ENCODE results near the gene CBX5. TPM values are rescaled to one million over a fixed set of nuclear protein-coding genes. Genes with fewer than 3 reads are reported as not detected.

Gene CBX5
- polyA plus RNA-seq, 1 of the 3 experiments (the other 2 are of a cell fraction) = 11.6 TPM

DNA sequence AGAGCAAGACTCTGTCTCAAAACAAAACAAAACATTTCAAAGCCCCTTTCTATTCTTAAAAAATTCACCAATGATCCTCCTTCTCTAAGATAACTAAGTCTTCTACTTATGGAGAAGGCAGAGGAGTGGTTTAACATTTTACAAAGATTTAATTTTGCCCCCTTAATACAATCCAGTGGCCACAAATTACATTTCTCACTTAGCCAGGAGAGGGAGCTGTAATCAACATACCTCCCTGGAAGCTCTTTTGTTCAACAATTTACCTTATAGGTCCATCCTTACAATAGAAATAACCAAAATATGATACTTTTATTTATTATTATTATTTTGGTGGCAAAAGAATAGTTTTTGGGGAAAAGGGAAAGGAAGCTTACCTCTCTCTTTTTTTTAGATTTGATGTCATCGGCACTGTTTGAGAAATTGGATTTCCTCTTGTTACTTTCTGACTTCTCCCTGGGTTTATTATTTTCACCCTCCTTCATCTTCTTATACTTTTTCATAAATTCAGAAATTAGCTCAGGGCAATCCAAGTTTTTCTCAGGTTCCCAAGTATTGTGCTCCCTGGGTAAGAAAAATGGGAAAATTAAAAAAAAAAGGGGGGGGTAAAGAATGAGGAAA lies 28.1 kb downstream of the CBX5 start:
- peaks cover 94% of the 10 kb centered on the region for H3K79me2 ChIP-seq (ENCODE audit: insufficient read depth)
- ChIA-PET CTCF (interaction anchor here (0.7 to 6.1 kb wide), 45 partner anchors 8 to 128 kb away, joined by 3 to 36 read pairs (median 5); partner anchors contain the start of genes CBX5, COPZ1, HNRNPA1 and NFE2), POLR2A (interaction anchor here (0.6 to 1.3 kb wide), 4 partner anchors 28 to 75 kb away, joined by 3 to 11 read pairs (median 4); partner anchors contain the start of genes CBX5 and HNRNPA1)
- H3F3A ChIP-seq (replicated peaks; ENCODE audit: insufficient read depth) = peaks cover 11% of the 10 kb centered on the region
- H3K27ac ChIP-seq (ENCODE audit: low read depth in 2 of 2, low read length in 1 of 2) = peak overlapping the region in 1 of 2 experiments; percentile 43; a peak in 2 of 4 replicates
- no peaks in the 10 kb centered on the region for H4K20me1 ChIP-seq (ENCODE audit: insufficient read depth)
- 92% methylated on average over 1 of the region's 1 CpG for WGBS (ENCODE audit: low lambda C conversion rate)
- DNase-seq = peak; percentile 73
- no peak overlapping the region for H3K9ac ChIP-seq
- H2AFZ ChIP-seq (ENCODE audit: low read depth) = no peak overlapping the region
- peaks cover 0 to 4% of the 10 kb centered on the region in 2 experiments; a peak in 2 of 4 replicates for H3K4me1 ChIP-seq (ENCODE audit: control insufficient read depth in 1 of 2, insufficient read depth in 2 of 2, low read depth in 1 of 2, low read length in 1 of 2)
- no peak for TF ChIP-seq GATA2 (CRISPR knock-in tag; IDR thresholded peaks at IDR 0.05)
- no peak for TF ChIP-seq FOSL2 (IDR thresholded peaks at IDR 0.05; ENCODE audit: borderline replicate concordance, low read depth)
- no peak for TF ChIP-seq TCF12 (IDR thresholded peaks at IDR 0.05)
- no peak for TF ChIP-seq REST (IDR thresholded peaks at IDR 0.05; ENCODE audit: low read depth, low read length)
- no peak for TF ChIP-seq RXRA (IDR thresholded peaks at IDR 0.05; ENCODE audit: borderline replicate concordance, low read depth)
- no peak for TF ChIP-seq FOXM1 (IDR thresholded peaks at IDR 0.05; ENCODE audit: low read depth)
- no peak for TF ChIP-seq NRF1 (IDR thresholded peaks at IDR 0.05; ENCODE audit: low read depth, low read length)
- TF ChIP-seq MEF2A (IDR thresholded peaks at IDR 0.05; ENCODE audit: borderline replicate concordance, low read depth) = no peak
- TF ChIP-seq USF1 (IDR thresholded peaks at IDR 0.05; ENCODE audit: borderline replicate concordance, low read depth) = no peak
- TF ChIP-seq TEAD4 (IDR thresholded peaks at IDR 0.05; ENCODE audit: borderline replicate concordance, insufficient read depth) = no peak
- TF ChIP-seq EP300 (IDR thresholded peaks at IDR 0.05; ENCODE audit: borderline replicate concordance in 1 of 2, low read depth in 1 of 2, low read length in 1 of 2) = no peak
- no peak for TF ChIP-seq JUND (IDR thresholded peaks at IDR 0.05)
- TF ChIP-seq, protein P1, sequence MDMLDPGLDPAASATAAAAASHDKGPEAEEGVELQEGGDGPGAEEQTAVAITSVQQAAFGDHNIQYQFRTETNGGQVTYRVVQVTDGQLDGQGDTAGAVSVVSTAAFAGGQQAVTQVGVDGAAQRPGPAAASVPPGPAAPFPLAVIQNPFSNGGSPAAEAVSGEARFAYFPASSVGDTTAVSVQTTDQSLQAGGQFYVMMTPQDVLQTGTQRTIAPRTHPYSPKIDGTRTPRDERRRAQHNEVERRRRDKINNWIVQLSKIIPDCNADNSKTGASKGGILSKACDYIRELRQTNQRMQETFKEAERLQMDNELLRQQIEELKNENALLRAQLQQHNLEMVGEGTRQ (IDR thresholded peaks at IDR 0.05; ENCODE audit: borderline replicate concordance, low read depth, low read length) = no peak
- no peak for TF ChIP-seq RCOR1 (IDR thresholded peaks at IDR 0.05; ENCODE audit: low read length)
- TF ChIP-seq SMC3 (IDR thresholded peaks at IDR 0.05; ENCODE audit: low read depth, low read length) = peak; percentile 72
- TF ChIP-seq, protein P2, sequence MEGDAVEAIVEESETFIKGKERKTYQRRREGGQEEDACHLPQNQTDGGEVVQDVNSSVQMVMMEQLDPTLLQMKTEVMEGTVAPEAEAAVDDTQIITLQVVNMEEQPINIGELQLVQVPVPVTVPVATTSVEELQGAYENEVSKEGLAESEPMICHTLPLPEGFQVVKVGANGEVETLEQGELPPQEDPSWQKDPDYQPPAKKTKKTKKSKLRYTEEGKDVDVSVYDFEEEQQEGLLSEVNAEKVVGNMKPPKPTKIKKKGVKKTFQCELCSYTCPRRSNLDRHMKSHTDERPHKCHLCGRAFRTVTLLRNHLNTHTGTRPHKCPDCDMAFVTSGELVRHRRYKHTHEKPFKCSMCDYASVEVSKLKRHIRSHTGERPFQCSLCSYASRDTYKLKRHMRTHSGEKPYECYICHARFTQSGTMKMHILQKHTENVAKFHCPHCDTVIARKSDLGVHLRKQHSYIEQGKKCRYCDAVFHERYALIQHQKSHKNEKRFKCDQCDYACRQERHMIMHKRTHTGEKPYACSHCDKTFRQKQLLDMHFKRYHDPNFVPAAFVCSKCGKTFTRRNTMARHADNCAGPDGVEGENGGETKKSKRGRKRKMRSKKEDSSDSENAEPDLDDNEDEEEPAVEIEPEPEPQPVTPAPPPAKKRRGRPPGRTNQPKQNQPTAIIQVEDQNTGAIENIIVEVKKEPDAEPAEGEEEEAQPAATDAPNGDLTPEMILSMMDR (IDR thresholded peaks at IDR 0.05) = peak; percentile 87
- peak; percentile 78 for TF ChIP-seq RAD21 (IDR thresholded peaks at IDR 0.05; ENCODE audit: low read length)
- TF ChIP-seq CHD2 (IDR thresholded peaks at IDR 0.05; ENCODE audit: low read length, partially characterized antibody) = no peak
- TF ChIP-seq GABPA (IDR thresholded peaks at IDR 0.05; ENCODE audit: low read depth) = no peak
- TF ChIP-seq, protein P3, sequence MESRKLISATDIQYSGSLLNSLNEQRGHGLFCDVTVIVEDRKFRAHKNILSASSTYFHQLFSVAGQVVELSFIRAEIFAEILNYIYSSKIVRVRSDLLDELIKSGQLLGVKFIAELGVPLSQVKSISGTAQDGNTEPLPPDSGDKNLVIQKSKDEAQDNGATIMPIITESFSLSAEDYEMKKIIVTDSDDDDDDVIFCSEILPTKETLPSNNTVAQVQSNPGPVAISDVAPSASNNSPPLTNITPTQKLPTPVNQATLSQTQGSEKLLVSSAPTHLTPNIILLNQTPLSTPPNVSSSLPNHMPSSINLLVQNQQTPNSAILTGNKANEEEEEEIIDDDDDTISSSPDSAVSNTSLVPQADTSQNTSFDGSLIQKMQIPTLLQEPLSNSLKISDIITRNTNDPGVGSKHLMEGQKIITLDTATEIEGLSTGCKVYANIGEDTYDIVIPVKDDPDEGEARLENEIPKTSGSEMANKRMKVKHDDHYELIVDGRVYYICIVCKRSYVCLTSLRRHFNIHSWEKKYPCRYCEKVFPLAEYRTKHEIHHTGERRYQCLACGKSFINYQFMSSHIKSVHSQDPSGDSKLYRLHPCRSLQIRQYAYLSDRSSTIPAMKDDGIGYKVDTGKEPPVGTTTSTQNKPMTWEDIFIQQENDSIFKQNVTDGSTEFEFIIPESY (IDR thresholded peaks at IDR 0.05; ENCODE audit: borderline replicate concordance, low read depth) = no peak
- H3K4me2 ChIP-seq = no peak overlapping the region
- no peak overlapping the region for H3K4me3 ChIP-seq (ENCODE audit: low read depth in 2 of 2, low read length in 1 of 2)
- peaks cover 23 to 68% of the 10 kb centered on the region in 2 experiments for H3K36me3 ChIP-seq (replicated peaks in 1 of 2; ENCODE audit: control insufficient read depth in 1 of 2, insufficient read depth in 2 of 2, low read length in 1 of 2)
- H3K9me3 ChIP-seq = no peaks in the 10 kb centered on the region
- no peaks in the 10 kb centered on the region for H3K27me3 ChIP-seq (ENCODE audit: insufficient read depth)
- no peaks in the 10 kb centered on the region for H3K9me2 ChIP-seq

Data from SK-N-SH (cell line).